ENCODE data around the gene JAM3. TPM values are rescaled to one million over a fixed set of nuclear protein-coding genes. Genes with fewer than 3 reads are reported as not detected.

The JAM3 gene
- total RNA-seq, 1 experiment from 2014 or later: 32.9 TPM

DNA sequence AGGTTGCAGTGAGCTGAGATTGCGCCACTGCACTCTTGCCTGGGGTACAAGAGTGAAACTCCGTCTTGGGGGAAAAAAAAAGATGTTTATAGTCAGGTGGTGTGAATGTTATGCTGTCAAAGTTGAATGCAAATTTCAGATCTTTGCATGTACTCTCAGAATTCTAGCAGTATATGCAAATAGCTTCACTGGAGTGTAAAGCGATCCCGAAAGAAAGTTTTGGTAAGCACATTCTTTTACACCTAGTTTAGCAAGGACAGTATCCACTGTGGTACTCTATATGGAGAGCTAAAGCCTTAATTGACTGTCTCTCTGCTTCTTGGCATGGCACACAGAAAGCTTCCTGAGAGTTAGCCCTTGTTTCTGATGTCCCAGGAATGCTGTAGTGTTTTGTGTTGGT, 4.0 kb downstream of the JAM3 start (continued):
- TF ChIP-seq, protein P1, sequence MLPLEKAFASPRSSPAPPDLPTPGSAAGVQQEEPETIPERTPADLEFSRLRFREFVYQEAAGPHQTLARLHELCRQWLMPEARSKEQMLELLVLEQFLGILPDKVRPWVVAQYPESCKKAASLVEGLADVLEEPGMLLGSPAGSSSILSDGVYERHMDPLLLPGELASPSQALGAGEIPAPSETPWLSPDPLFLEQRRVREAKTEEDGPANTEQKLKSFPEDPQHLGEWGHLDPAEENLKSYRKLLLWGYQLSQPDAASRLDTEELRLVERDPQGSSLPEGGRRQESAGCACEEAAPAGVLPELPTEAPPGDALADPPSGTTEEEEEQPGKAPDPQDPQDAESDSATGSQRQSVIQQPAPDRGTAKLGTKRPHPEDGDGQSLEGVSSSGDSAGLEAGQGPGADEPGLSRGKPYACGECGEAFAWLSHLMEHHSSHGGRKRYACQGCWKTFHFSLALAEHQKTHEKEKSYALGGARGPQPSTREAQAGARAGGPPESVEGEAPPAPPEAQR (CRISPR knock-in tag; IDR thresholded peaks at IDR 0.05): no peak
- TF ChIP-seq RORB (CRISPR knock-in tag; IDR thresholded peaks at IDR 0.05): no peak
- TF ChIP-seq, protein P2, sequence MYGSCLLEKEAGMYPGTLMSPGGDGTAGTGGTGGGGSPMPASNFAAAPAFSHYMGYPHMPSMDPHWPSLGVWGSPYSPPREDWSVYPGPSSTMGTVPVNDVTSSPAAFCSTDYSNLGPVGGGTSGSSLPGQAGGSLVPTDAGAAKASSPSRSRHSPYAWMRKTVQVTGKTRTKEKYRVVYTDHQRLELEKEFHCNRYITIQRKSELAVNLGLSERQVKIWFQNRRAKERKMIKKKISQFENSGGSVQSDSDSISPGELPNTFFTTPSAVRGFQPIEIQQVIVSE (CRISPR knock-in tag; IDR thresholded peaks at IDR 0.05; ENCODE audit: borderline replicate concordance): no peak

DNA sequence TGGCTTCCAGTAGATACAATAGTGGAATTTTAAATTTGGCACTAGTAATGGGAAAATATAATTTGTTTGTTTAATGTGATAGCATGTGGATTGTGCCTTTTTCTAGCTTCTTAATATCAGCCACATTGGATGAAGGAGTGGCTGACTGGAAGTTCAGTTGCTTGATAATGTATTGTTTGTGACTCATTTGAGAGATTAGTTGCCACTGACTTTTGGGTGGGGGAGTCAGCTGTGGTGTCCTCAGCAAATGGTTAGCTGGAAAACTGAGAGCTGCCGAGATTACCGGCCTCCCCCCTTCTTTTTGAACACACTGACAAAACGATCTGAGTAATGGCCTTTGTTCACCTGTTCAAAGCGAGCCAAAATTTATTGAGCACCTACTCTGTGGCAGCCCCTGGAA, 5.5 kb downstream of the JAM3 start:
- Mint-ChIP-seq H3K9me3 (peaks cover 3% of the 10 kb centered on the region), H3K4me1 (peaks cover 32% of the 10 kb centered on the region), H3K4me3 (no peak overlapping the region), H3K27ac (no peak overlapping the region), H3K36me3 (peaks cover 1% of the 10 kb centered on the region), H3K27me3 (ENCODE audit: low read depth) (peaks cover 10% of the 10 kb centered on the region)
- DNase-seq (ENCODE audit: low spot score) (no peak), ATAC-seq (no peak)
- TF ChIP-seq RORB (CRISPR knock-in tag; IDR thresholded peaks at IDR 0.05): no peak
- TF ChIP-seq, protein P3, sequence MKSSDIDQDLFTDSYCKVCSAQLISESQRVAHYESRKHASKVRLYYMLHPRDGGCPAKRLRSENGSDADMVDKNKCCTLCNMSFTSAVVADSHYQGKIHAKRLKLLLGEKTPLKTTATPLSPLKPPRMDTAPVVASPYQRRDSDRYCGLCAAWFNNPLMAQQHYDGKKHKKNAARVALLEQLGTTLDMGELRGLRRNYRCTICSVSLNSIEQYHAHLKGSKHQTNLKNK (CRISPR knock-in tag; IDR thresholded peaks at IDR 0.05): no peak
- TF ChIP-seq, protein P4, sequence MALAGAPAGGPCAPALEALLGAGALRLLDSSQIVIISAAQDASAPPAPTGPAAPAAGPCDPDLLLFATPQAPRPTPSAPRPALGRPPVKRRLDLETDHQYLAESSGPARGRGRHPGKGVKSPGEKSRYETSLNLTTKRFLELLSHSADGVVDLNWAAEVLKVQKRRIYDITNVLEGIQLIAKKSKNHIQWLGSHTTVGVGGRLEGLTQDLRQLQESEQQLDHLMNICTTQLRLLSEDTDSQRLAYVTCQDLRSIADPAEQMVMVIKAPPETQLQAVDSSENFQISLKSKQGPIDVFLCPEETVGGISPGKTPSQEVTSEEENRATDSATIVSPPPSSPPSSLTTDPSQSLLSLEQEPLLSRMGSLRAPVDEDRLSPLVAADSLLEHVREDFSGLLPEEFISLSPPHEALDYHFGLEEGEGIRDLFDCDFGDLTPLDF (CRISPR knock-in tag; IDR thresholded peaks at IDR 0.05): no peak
- TF ChIP-seq IRF2 (CRISPR knock-in tag; IDR thresholded peaks at IDR 0.05; ENCODE audit: borderline replicate concordance, low read depth): no peak
- TF ChIP-seq, protein P5, sequence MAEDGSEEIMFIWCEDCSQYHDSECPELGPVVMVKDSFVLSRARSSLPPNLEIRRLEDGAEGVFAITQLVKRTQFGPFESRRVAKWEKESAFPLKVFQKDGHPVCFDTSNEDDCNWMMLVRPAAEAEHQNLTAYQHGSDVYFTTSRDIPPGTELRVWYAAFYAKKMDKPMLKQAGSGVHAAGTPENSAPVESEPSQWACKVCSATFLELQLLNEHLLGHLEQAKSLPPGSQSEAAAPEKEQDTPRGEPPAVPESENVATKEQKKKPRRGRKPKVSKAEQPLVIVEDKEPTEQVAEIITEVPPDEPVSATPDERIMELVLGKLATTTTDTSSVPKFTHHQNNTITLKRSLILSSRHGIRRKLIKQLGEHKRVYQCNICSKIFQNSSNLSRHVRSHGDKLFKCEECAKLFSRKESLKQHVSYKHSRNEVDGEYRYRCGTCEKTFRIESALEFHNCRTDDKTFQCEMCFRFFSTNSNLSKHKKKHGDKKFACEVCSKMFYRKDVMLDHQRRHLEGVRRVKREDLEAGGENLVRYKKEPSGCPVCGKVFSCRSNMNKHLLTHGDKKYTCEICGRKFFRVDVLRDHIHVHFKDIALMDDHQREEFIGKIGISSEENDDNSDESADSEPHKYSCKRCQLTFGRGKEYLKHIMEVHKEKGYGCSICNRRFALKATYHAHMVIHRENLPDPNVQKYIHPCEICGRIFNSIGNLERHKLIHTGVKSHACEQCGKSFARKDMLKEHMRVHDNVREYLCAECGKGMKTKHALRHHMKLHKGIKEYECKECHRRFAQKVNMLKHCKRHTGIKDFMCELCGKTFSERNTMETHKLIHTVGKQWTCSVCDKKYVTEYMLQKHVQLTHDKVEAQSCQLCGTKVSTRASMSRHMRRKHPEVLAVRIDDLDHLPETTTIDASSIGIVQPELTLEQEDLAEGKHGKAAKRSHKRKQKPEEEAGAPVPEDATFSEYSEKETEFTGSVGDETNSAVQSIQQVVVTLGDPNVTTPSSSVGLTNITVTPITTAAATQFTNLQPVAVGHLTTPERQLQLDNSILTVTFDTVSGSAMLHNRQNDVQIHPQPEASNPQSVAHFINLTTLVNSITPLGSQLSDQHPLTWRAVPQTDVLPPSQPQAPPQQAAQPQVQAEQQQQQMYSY (CRISPR knock-in tag; IDR thresholded peaks at IDR 0.05): no peak
- no peak for TF ChIP-seq ZNF138 (CRISPR knock-in tag; conservative IDR thresholded peaks at IDR 0.05)
- no peak for TF ChIP-seq FOXP1 (CRISPR knock-in tag; IDR thresholded peaks at IDR 0.05; ENCODE audit: borderline replicate concordance)
- TF ChIP-seq GTF2I (CRISPR knock-in tag; conservative IDR thresholded peaks at IDR 0.05): no peak
- TF ChIP-seq, protein P6, sequence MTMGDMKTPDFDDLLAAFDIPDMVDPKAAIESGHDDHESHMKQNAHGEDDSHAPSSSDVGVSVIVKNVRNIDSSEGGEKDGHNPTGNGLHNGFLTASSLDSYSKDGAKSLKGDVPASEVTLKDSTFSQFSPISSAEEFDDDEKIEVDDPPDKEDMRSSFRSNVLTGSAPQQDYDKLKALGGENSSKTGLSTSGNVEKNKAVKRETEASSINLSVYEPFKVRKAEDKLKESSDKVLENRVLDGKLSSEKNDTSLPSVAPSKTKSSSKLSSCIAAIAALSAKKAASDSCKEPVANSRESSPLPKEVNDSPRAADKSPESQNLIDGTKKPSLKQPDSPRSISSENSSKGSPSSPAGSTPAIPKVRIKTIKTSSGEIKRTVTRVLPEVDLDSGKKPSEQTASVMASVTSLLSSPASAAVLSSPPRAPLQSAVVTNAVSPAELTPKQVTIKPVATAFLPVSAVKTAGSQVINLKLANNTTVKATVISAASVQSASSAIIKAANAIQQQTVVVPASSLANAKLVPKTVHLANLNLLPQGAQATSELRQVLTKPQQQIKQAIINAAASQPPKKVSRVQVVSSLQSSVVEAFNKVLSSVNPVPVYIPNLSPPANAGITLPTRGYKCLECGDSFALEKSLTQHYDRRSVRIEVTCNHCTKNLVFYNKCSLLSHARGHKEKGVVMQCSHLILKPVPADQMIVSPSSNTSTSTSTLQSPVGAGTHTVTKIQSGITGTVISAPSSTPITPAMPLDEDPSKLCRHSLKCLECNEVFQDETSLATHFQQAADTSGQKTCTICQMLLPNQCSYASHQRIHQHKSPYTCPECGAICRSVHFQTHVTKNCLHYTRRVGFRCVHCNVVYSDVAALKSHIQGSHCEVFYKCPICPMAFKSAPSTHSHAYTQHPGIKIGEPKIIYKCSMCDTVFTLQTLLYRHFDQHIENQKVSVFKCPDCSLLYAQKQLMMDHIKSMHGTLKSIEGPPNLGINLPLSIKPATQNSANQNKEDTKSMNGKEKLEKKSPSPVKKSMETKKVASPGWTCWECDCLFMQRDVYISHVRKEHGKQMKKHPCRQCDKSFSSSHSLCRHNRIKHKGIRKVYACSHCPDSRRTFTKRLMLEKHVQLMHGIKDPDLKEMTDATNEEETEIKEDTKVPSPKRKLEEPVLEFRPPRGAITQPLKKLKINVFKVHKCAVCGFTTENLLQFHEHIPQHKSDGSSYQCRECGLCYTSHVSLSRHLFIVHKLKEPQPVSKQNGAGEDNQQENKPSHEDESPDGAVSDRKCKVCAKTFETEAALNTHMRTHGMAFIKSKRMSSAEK (CRISPR knock-in tag; IDR thresholded peaks at IDR 0.05; ENCODE audit: borderline replicate concordance): no peak
- TF ChIP-seq TCF7 (CRISPR knock-in tag; IDR thresholded peaks at IDR 0.05; ENCODE audit: low read depth): no peak
- no peak for TF ChIP-seq ZBTB21 (CRISPR knock-in tag; IDR thresholded peaks at IDR 0.05; ENCODE audit: borderline replicate concordance)
- TF ChIP-seq, protein P7, sequence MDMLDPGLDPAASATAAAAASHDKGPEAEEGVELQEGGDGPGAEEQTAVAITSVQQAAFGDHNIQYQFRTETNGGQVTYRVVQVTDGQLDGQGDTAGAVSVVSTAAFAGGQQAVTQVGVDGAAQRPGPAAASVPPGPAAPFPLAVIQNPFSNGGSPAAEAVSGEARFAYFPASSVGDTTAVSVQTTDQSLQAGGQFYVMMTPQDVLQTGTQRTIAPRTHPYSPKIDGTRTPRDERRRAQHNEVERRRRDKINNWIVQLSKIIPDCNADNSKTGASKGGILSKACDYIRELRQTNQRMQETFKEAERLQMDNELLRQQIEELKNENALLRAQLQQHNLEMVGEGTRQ (CRISPR knock-in tag; IDR thresholded peaks at IDR 0.05): no peak
- ChIA-PET CTCF (interaction anchor here (0.6 to 1.2 kb wide), 2 partner anchors 24 to 135 kb away, joined by 3 to 4 read pairs; no protein-coding TSS in a partner anchor), POLR2A (no interaction called here)

All from WTC11 (cell line).